DMS153 treated with DMSO at 0.1 percent for 48 hours (cell line): ENCODE data around the gene MLLT1.

ENCODE experiments used
- DNase-seq: peaks from one replicate; lab custom pipeline; 2025; ENCODE audit not compliant: unreplicated experiment; lab: John Stamatoyannopoulos, UW

MLLT1 gene

DNA sequence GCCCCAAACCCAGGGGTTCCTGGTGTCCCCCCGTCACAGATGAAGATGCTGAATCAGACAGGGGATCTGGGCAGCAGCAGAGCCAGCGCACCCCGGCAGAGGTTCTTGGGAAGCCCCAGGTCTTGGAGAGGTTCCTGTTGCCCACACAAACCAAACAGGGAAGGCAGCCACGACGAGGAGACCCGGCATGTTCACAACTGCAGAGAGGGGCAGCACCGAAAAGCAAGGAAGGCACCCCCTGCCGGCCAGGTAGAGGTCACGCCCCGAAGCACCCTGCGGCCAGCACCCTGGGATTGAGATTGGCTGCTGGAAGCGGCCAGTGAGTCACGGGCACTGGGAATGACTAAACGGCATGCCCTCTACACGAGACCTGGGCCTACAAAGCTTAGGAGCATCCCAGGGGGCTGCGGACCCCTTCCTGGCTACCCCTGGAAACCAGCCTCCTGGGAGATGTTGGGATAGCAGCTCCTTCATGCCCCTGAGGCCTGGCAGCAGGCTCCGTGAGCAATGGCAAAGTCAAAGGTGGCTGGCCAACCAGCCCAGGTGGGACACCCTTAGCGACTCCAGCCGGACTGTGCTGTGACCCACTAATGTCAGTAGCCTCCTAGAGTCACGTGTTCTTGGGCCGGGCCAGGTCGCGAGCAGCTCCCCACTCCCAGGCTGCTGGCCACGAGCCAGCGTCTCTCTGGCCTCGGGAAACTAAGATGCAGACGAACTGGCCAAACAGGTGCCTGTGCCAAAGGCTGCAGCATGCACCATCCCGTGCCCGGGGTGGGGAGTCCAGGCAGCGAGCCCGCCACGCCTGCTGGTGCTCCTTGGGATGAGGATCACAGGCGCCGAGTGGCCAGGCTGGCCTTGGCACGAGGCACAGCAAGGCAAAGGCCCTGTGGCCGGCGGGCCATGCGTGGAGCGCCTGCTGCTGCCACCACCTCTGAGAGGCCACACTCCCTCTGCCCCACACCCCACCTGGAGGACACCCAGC, 43.2 kb downstream of the MLLT1 start:
- DNase-seq = no peak

GRCh38 chr19:6235031-6235951, 44.5 kb downstream of the MLLT1 start:
- DNase-seq = no peak

GRCh38 chr19:6234527-6234926, 45.2 kb downstream of the MLLT1 start:
- DNase-seq = no peak

DNA sequence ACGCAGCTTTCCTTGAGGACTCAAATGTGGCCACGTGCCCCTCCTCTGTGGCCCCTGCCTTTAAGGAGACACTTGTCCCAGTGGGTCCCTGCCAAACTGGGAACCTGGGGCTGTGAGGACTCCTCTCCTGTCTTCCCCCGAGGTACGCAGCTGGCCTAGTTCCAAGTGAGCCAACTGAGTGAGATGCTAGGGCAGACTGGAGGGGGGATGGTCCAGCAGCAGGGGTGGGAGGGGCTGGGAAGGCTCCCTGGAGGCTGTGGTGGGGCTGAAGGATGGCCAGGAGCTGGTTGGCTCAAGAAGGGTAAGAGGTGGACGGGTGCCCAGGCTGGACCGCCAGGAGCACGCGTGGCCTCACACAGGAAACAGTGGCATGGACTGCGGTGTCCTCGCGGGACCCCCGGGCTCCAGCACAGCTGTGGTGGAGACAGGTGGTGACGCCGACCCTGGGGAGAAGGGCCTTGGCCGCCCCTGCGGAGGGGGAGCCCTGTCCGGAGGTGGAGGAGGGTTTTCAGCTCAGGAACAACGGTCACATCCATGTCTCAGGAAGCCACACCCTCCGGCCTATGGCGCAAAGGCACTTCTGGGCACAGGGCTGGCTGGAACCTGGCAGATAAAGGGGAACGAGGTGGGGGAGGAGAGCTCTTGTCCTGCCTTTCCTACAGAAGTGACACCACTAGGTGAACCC, 45.8 kb downstream of the MLLT1 start:
- DNase-seq = no peak

DNA sequence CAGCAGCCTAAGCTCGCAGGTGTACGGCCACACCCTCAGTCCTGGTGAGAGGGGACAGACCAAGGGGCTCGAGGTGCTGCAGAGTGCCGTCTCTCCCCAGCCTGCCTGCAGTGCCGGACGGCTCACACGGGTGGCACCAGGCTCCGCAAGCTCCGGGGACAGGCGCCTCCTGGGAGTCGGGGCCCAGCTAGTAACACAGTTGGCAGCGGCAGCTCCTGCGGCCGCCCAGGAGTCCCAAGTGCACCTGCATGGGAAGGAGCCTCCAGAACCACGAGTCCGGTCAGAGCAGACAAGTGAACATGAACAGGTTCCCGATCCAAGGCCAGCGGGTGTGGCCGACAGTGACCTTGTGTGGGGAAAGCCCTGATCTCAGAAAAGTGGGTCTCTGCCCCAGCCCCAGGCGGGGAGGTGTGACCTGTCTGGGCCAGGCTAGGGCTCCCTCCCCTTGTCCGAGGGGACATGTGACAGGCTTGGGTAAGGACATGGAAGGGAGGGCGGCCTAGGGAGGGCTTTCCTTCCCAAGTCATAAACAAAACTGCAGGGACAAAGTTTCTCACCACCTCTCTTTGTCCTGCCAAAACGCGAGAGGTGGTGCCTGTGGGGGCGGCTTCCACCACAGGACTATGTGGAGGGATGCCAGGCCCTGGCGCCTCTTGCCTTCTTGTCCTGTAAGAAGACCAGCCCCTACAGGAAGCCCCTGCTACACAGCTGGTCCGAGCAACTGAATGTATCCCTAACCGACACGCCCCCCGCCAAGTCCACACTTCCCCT, 46.5 kb downstream of the MLLT1 start:
- no peak for DNase-seq

GRCh38 chr19:6232601-6233055, 47.1 kb downstream of the MLLT1 start:
- no peak for DNase-seq

- no peak for DNase-seq
These were observed 48.8 kb downstream of the MLLT1 start for GRCh38 chr19:6230991-6231448.

- DNase-seq = no peak
These were observed 49.6 kb downstream of the MLLT1 start for GRCh38 chr19:6229951-6230712.

- DNase-seq = no peak
These were observed 50.4 kb downstream of the MLLT1 start for GRCh38 chr19:6229216-6229913.

DNA sequence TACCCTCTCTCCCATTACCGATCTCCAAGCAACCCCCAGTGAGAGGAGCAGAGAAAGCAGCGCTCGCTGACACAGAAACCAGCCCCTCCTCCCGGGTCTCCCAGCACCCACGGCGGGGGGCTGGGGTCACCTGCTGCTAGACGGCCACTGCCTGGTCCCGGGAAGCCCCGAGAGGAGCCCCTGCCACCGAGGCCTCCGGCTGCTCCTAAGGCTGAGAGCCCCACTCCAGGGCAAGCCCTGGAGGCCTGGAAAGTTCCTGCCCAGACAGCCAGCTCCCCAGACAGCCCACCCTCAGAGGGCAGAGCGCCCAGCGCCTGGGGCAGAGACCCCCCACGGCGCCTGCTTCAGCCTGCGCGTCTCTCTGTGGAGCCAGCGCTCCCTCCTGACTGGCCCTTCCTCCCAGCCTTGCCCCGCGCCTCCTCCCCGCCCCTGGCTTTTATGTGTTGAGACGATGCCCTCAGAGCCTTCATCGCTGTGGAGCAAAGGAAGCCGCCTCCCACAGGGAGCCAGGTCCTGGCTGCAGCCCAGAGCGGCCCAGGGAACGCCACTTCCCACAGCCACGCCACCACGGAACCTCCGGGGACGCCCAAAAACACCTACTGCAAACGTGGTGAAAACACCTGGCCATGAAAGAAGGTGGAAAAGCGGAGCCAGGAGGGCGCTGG, 51.1 kb downstream of the MLLT1 start:
- DNase-seq = no peak

- DNase-seq = no peak
These were observed 51.8 kb downstream of the MLLT1 start for GRCh38 chr19:6227936-6228325.

DNA sequence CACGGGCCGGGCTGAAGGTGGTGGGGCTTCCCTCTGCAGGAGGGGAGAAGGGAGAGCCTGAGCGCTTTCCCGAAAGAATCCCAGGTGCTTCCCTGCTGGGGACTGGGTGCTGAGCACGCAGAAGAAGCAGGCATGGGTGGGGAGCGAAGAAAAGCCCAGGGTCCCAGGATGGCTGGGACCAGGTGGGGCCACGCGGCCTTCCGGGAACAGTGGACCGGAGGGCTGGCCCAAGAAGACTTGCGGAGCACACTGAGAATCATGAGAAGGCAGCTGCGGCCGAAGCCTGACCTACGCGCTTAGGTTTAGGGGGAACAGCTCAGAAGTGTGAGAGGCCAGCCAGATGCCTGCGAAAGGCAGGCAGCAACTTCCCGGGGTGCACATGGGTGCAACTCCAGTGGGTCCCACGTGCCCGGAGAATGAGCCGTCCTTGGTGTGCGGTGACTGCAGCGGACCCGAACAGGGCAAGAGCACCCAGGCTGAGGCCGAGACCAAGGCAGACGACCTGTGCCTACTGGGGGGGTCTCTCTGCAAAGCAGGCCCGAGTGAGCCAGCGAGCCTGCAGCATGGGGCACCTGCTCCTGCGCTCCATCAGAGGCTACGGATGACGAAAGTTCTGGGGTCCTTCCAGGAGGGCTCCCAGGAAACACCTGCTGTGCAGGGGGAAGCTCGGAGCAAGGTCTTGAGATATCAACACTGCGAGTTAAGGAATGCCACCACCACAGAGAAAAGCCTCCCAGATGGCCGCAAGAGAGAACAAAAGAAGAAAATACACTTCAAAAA, 52.4 kb downstream of the MLLT1 start:
- no peak for DNase-seq

GRCh38 chr19:6226444-6227155, 53.2 kb downstream of the MLLT1 start:
- DNase-seq = no peak

GRCh38 chr19:6226012-6226411, 53.8 kb downstream of the MLLT1 start:
- no peak for DNase-seq

DNA sequence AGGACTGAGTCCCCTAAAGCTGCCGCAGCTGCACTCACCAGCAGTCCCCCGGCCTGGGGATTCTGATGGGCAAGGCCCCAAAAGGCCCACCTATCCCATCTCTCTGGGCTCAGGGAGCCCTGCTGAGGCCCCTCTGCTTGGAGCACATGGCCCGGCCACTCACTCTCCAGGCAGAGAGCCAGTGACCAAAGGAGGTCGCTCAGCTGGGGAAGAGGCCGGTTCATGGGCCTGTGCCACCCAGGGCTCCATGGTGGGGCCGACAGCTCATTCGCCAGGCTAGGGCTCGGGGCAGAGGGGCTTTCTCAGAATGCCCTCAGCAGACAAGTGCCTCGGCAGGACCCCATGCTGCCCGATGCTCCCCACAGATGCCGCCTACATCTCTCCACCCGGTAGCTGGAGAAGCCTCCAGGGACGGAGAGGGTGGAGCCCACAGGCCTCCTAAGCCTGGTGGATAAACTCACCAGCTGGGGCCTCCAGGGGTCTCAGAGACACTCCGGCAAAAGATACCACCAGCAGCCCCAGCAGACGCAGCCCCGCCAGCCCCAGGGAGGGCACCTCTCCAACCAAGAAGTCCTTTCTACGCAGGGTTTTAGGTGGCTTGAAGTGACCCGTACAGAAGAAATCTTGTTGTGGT, 54.4 kb downstream of the MLLT1 start:
- DNase-seq = no peak

DNA sequence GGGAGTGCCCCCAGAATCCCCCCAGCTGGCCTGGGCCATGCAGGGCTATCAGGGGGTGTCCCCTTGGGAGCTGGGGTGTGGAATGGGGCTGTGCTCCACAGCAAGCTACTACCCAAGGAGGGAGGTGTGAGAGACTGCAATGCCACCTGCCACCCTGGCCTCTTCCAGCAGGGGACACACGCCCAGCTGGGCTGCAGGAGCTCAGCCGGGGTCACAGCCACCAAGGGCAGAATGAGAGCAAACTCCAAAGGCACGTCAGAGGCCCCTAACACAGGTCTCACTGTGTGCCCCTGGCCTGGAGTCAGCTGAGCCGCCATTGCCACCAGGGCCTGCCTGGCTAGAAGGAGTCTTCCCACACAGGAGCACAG, 55.5 kb downstream of the MLLT1 start:
- no peak for DNase-seq
